IPS-18a (cell line): Measurements from ENCODE around the gene SCIMP.

Experiments used
- H3K27ac ChIP-seq: one replicate; pipeline ENCODE4 v1.5.1; 2013; ENCODE audit warnings: low read length
- H3K27me3 ChIP-seq: one replicate; pipeline ENCODE4 v1.6.1; 2013; ENCODE audit warnings: mild to moderate bottlenecking, low read length; ENCODE audit not compliant: control insufficient read depth, insufficient read depth
- H3K36me3 ChIP-seq: one replicate; pipeline ENCODE4 v1.6.1; 2013; ENCODE audit warnings: low read depth, low read length; ENCODE audit not compliant: control insufficient read depth
- H3K4me1 ChIP-seq: one replicate; pipeline ENCODE4 v1.6.1; 2013; ENCODE audit warnings: low read depth, low read length; ENCODE audit not compliant: control insufficient read depth
- H3K4me3 ChIP-seq: one replicate; pipeline ENCODE4 v1.5.1; 2013; ENCODE audit warnings: low read length
- H3K9ac ChIP-seq: one replicate; pipeline ENCODE4 v1.6.1; 2013; ENCODE audit warnings: mild to moderate bottlenecking, low read length, moderate library complexity
- H3K9me3 ChIP-seq: one replicate; pipeline ENCODE4 v1.6.1; 2013; ENCODE audit warnings: low read depth, low read length; ENCODE audit not compliant: control insufficient read depth

The SCIMP gene

DNA sequence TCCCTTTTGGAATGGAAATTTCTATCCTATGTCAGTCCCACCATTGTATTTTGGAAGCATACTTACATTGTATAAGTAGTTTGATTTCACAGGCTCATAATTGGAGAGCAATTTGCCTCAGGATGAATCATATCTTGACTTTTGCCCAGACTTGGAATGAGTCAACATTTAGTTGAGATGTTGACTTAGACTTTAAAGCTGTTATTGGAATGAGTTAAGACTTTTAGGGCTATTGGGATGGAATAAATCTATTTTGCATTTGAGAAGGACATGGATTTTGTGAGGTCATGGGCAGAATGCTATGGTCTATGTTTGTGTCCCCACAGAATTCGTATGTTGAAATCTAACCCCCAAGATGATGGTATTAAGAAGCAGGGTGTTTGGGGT, 30.8 kb downstream of the SCIMP start:
- Histone ChIP-seq H3K27me3 (no peaks in the 10 kb centered on the region), H3K36me3 (no peaks in the 10 kb centered on the region), H3K4me1 (no peaks in the 10 kb centered on the region), H3K4me3 (no peak overlapping the region), H3K9ac (no peak overlapping the region), H3K9me3 (no peaks in the 10 kb centered on the region), H3K27ac (no peak overlapping the region)

DNA sequence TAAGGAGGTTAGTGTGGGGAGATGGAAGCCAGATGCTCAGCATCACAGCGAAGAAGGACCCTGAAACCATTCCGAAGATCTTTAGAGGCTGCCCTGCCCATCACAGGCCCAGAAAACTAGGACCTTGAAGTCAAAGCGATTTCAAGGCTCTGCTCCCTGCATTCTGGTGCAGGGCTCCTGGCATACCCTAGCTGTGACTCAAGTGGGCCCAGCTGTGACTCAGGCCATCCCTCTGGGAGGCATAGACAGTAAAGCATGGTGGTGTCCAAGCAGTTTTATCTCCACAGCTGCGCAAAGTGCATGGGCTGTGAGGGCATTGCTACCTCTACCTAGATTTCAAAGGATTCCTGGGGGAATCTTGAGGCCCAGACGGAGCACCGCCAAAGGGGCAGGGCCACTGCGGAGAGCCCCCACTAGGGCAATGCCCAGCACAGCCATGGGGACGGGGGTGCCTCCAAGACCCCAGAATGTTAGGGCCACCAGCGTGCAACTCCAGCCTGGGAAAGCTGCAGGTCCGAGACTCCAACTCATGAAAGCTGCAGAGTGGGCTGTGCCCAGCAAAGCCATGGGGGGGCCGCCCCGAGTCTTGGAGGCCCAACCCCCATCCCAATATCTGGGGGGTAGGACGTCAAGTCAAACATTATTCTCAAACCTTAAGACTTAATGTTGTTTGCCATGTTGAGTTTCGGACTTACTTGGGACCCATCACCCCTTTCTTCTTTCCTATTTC, 31.3 kb downstream of the SCIMP start:
- Histone ChIP-seq H3K36me3 (no peaks in the 10 kb centered on the region), H3K9ac (no peak overlapping the region), H3K9me3 (no peaks in the 10 kb centered on the region), H3K4me3 (no peak overlapping the region), H3K4me1 (no peaks in the 10 kb centered on the region), H3K27ac (no peak overlapping the region), H3K27me3 (no peaks in the 10 kb centered on the region)

DNA sequence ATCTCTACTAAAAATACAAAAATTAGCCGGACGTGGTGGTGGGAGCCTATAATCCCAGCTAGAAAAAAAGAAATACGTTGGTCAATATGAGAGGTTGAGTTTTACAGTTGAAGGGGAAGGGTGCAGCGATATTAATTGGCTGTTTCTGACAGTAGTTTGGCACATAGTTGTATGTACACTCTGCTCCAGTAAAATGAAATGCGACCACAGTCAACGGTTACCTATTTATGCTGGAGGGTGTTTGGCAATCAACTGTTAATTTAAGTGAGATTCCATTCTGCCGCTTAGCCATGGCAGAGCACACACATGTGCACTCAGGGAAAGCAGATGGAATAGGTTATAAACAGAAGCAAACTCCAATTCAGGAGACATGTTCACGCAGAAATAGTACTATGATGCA, 33.6 kb downstream of the SCIMP start:
- Histone ChIP-seq H3K9ac (no peak overlapping the region), H3K4me1 (no peaks in the 10 kb centered on the region), H3K9me3 (no peaks in the 10 kb centered on the region), H3K36me3 (no peaks in the 10 kb centered on the region), H3K4me3 (no peak overlapping the region), H3K27ac (no peak overlapping the region), H3K27me3 (no peaks in the 10 kb centered on the region)

DNA sequence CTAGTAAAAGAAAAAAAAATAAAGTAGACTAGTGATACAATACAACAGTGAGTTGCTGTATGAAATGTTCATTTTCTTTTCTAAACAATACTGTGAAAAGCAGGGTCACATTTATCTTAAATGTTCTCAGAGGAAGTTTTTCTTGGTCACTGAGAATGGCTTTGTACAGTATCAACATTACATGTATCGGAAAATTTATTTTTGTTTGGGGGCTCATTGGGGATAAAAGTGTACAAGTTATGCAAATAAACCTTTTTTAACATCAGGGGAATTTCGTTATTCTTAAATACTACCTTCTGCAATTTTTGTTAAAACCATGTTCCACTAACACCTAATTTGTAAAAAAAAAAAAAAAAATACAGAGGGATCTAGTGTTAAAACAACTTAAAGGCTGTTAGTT, 34.3 kb downstream of the SCIMP start:
- no peak overlapping the region for H3K9ac ChIP-seq
- H3K9me3 ChIP-seq, result no peaks in the 10 kb centered on the region
- no peaks in the 10 kb centered on the region for H3K4me1 ChIP-seq
- H3K27me3 ChIP-seq, result no peaks in the 10 kb centered on the region
- H3K27ac ChIP-seq, result no peak overlapping the region
- H3K4me3 ChIP-seq, result no peak overlapping the region
- no peaks in the 10 kb centered on the region for H3K36me3 ChIP-seq

DNA sequence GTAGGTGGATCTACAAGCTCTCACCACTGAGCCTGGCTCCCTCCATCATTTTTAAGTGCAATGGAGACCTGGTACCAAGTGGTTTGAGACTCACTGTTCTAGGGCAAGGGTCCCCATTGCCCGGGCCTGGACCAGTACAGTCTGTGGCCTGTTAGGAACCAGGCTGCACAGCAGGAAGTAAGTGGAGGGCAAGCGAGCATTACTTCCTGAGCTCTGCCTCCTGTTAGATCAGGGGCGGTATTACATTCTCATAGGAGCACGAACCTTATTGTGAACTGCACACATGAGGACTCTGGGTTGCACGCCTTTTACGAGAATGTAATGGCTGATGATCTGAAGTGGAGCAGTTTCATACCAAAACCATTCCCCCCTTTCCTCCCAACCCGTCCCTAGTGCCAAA, 36.2 kb downstream of the SCIMP start:
- no peak overlapping the region for H3K9ac ChIP-seq
- no peaks in the 10 kb centered on the region for H3K4me1 ChIP-seq
- H3K36me3 ChIP-seq, result no peaks in the 10 kb centered on the region
- H3K27ac ChIP-seq, result no peak overlapping the region
- H3K9me3 ChIP-seq, result no peaks in the 10 kb centered on the region
- H3K27me3 ChIP-seq, result no peaks in the 10 kb centered on the region
- no peak overlapping the region for H3K4me3 ChIP-seq

DNA sequence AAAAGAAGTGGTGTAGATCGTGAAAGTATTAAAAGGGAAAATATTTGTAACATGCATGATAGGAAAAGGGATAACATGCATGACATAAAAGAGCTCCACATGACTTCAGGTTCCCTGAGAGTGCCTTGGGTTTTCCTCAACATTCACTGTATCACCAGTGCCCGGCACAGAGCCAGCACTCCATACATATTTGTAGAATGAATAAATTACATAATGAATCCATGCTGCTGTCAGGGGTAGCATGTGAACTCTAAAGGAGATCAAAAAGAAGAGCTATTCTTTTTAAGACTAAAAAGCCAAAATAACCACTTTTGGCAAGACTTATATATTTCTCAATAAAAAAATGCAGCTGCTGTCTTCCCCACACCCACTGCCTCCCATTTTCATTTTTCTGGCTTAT, 40.3 kb downstream of the SCIMP start:
- H3K36me3 ChIP-seq, result peaks cover 3% of the 10 kb centered on the region
- peaks cover 5% of the 10 kb centered on the region for H3K4me1 ChIP-seq
- H3K27me3 ChIP-seq, result no peaks in the 10 kb centered on the region
- H3K4me3 ChIP-seq, result no peak overlapping the region
- H3K9me3 ChIP-seq, result peaks cover 11% of the 10 kb centered on the region
- H3K27ac ChIP-seq, result no peak overlapping the region
- H3K9ac ChIP-seq, result no peak overlapping the region

DNA sequence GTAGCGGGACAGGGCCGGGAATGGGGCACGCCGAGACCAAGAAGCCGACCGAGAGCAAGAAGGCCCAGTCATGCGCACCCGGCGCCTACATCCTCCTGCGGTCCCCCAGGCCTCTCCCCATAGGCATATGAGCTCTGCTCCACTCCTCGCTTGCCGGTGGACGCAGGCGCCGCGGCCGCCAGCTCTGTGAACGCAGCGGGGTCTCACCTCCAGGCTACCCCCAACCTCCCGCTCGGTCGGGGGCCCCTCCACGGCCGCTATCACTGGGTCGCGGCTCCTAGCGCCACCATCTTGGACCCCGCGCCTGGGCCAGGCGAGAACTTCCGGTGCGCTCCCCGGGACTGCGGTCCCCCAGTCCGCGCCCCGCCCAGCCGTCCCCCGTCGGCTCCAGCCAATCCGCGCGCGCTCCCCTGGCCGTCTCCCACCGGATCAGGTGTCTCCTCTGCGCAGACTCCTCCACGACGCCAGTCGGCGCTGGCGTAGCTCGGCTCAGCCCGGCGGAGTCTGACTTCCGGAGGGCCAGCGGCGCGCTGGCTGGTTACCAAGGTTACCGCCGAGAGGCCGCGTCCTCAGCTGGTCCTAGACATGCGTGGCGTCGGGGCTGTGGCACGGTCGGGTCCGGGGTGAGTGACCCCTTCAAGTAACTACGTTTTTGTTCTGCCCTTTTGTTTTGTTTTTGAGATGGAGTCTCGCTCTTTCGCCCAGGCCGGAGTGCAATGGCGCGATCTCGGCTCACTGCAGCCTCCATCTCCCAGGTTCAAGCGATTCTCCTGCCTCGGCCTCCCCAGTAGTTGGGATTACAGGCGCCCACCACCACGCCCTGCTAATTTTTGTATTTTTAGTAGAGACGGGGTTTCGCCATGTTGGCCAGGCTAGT, 42.9 kb downstream of the SCIMP start, which contains the start of gene ZNF594:
ZNF594 (minus strand) TSS at position 328 of the 877 bp plus-strand sequence. CDS start 7,612 bp downstream, outside the sequence.
- H3K27me3 ChIP-seq, result no peaks in the 10 kb centered on the region
- H3K9me3 ChIP-seq, result peaks cover 32% of the 10 kb centered on the region
- H3K4me1 ChIP-seq, result peaks cover 5% of the 10 kb centered on the region
- H3K27ac ChIP-seq, result peak within 1 kb of the TSS; percentile 82
- H3K36me3 ChIP-seq, result peaks cover 4% of the 10 kb centered on the region
- peak within 1 kb of the TSS; percentile 98 for H3K4me3 ChIP-seq
- peak within 1 kb of the TSS; percentile 86 for H3K9ac ChIP-seq

DNA sequence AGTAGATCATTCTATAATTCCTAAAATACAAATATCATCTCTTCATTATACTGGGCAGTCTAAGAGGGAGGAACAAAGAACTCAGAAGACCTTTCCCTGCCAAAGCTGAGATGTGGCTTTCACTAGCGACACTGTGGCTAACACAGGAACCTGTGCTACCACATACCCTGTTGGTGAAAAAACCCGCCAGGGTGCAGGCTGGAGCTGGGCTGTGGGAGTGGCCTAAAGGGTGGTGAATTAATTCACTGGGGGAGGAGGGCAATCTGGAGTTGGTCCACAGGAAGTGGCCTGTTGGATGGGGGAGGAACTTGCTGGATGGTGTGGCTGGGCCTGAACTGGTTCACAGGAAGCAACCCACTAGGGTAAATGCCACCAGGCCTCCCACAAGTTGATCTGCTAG, 50.4 kb downstream of the SCIMP start:
- Histone ChIP-seq H3K27me3 (no peaks in the 10 kb centered on the region), H3K9ac (no peak overlapping the region), H3K4me3 (no peak overlapping the region), H3K4me1 (no peaks in the 10 kb centered on the region), H3K36me3 (peaks cover 12% of the 10 kb centered on the region), H3K27ac (no peak overlapping the region), H3K9me3 (peaks cover 95% of the 10 kb centered on the region)

DNA sequence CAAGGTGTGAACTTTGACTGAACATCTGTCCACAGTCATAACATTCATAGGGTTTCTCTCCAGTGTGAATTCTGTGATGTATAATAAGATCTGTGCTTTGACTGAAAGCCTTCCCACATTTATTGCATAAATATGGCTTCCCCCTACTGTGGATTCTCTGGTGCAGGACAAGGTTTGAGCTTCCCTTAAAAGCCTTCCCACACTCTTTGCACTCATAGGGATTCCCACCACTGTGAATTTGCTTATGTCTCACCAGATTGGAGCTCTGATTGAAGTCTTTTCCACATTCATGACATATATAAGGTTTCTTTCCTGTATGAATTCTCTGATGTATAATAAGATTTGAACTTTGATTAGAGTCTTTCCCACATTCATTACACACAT, 51.3 kb downstream of the SCIMP start:
- Histone ChIP-seq H3K27ac (no peak overlapping the region), H3K9ac (no peak overlapping the region), H3K4me3 (no peak overlapping the region), H3K4me1 (no peaks in the 10 kb centered on the region), H3K9me3 (peaks cover 99% of the 10 kb centered on the region), H3K36me3 (peaks cover 12% of the 10 kb centered on the region), H3K27me3 (no peaks in the 10 kb centered on the region)

DNA sequence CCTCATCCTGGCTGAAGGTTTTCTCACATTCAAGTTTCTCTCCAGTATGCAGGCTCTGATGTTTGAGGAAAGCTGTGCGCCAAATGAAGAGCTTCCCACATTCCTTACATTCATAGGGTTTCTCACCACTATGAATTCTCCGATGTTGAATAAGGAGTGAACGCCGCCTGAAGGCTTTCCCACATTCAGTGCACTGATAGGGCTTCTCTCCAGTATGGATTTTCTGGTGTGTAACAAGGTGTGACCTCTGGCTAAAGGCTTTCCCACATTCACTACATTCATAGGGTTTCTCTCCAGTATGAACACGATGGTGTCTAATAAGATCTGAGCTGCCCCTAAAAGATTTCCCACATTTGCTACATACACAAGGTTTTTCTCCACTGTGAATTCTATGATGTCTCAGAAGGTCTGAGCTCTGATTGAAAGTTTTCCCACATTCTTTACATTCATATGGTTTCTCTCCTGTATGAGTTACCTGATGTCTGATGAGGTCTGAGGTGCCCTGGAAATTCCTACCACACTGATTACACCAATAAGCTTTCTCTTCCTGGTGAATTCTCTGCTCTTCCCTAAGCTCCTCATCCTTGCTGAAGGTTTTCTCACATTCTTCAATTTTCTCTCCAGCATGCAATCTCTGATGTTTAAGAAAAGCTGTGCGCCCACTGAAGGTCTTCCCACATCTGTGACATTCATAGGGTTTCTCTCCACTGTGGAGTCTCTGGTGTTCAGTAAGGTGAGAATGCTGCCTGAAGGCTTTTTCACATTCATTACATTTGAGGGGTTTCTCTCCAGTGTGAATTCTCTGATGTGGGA, 51.9 kb downstream of the SCIMP start:
- Histone ChIP-seq H3K36me3 (peaks cover 12% of the 10 kb centered on the region), H3K27me3 (no peaks in the 10 kb centered on the region), H3K4me3 (no peak overlapping the region), H3K9ac (no peak overlapping the region), H3K4me1 (no peaks in the 10 kb centered on the region), H3K27ac (no peak overlapping the region), H3K9me3 (peaks cover 98% of the 10 kb centered on the region)

DNA sequence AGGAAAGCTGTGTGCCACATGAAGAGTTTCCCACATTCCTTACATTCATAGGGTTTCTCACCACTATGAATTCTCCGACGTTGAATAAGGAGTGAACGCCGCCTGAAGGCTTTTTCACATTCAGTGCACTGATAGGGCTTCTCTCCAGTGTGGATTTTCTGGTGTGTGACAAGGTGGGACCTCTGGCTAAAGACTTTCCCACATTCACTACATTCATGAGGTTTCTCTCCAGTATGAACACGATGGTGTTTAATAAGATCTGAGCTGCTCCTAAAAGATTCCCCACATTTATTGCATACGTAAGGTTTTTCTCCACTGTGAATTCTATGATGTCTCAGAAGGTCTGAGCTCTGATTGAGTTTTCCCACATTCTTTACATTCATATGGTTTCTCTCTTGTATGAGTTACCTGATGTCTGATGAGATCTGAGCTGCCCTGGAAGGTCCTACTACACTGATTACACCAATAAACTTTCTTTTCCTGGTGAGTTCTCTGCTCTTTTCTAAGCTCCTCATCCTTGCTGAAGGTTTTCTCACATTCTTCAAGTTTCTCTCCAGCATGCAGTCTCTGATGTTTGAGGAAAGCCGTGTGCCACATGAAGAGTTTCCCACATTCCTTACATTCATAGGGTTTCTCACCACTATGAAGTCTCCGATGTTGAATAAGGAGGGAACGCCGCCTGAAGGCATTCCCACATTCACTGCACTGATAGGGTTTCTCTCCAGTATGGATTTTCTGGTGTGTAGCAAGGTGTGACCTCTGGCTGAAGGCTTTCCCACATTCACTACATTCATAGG, 53.0 kb downstream of the SCIMP start:
- Histone ChIP-seq H3K27me3 (no peaks in the 10 kb centered on the region), H3K27ac (no peak overlapping the region), H3K4me1 (no peaks in the 10 kb centered on the region), H3K36me3 (peaks cover 12% of the 10 kb centered on the region), H3K9me3 (peaks cover 94% of the 10 kb centered on the region), H3K9ac (no peak overlapping the region), H3K4me3 (no peak overlapping the region)
